Endothelial cell of hepatic sinusoid (primary cell): ENCODE results near the gene CAMK1.

ENCODE experiments used
- in situ Hi-C: cut with HindIII; loops from 2 replicates; pipeline ENCODE4 v1.10.0; 2017; ENCODE audit warnings: low sequenced_read_pairs

Gene CAMK1

GRCh38 chr3:9794400-9794799, 24.7 kb upstream of the CAMK1 start:
- in situ Hi-C loops, result no loop called here

- in situ Hi-C loops, result no loop called here
These were observed 23.5 kb upstream of the CAMK1 start for GRCh38 chr3:9793161-9793781.

GRCh38 chr3:9792405-9793160, 22.8 kb upstream of the CAMK1 start, which contains the start of the genes ARPC4 and TADA3:
ARPC4 (plus strand) TSS chr3:9793082; CDS start chr3:9793122, 40 bp downstream.
TADA3 (minus strand) TSS chr3:9792473; CDS start chr3:9791466, 1,007 bp downstream.
- in situ Hi-C loops, result no loop called here

- in situ Hi-C loops, result no loop called here
These were observed 22.1 kb upstream of the CAMK1 start for GRCh38 chr3:9791790-9792404.

GRCh38 chr3:9791127-9791526, 21.4 kb upstream of the CAMK1 start:
- in situ Hi-C loops, result no loop called here

- in situ Hi-C loops, result no loop called here
These were observed 18.0 kb upstream of the CAMK1 start for GRCh38 chr3:9787714-9788113.

GRCh38 chr3:9786825-9787669, 17.3 kb upstream of the CAMK1 start:
- in situ Hi-C loops, result no loop called here

- in situ Hi-C loops, result no loop called here
These were observed 16.5 kb upstream of the CAMK1 start for GRCh38 chr3:9786209-9786739.

- in situ Hi-C loops, result no loop called here
These were observed 15.9 kb upstream of the CAMK1 start for GRCh38 chr3:9785602-9786001.

- in situ Hi-C loops, result no loop called here
These were observed 15.2 kb upstream of the CAMK1 start for GRCh38 chr3:9784965-9785364.

- in situ Hi-C loops, result no loop called here
These were observed 14.2 kb upstream of the CAMK1 start for GRCh38 chr3:9783954-9784353.

- in situ Hi-C loops, result no loop called here
These were observed 13.0 kb upstream of the CAMK1 start for GRCh38 chr3:9782770-9783169.

GRCh38 chr3:9781978-9782603, 12.3 kb upstream of the CAMK1 start:
- in situ Hi-C loops, result no loop called here

- in situ Hi-C loops, result no loop called here
These were observed 11.8 kb upstream of the CAMK1 start for GRCh38 chr3:9781551-9781950.

- in situ Hi-C loops, result no loop called here
These were observed 11.2 kb upstream of the CAMK1 start for GRCh38 chr3:9780910-9781309.

- in situ Hi-C loops, result no loop called here
These were observed 10.7 kb upstream of the CAMK1 start for GRCh38 chr3:9780458-9780812.

- in situ Hi-C loops, result no loop called here
These were observed 10.1 kb upstream of the CAMK1 start for GRCh38 chr3:9779721-9780457.

- in situ Hi-C loops, result no loop called here
These were observed 9.4 kb upstream of the CAMK1 start for GRCh38 chr3:9779075-9779593.
